ENCODE data around the gene WWTR1. TPM values are rescaled to one million over a fixed set of nuclear protein-coding genes. Genes with fewer than 3 reads are reported as not detected.

Gene WWTR1
- total RNA-seq, 2 donors from 2014 or later = 17.3 to 18.5 TPM

DNA sequence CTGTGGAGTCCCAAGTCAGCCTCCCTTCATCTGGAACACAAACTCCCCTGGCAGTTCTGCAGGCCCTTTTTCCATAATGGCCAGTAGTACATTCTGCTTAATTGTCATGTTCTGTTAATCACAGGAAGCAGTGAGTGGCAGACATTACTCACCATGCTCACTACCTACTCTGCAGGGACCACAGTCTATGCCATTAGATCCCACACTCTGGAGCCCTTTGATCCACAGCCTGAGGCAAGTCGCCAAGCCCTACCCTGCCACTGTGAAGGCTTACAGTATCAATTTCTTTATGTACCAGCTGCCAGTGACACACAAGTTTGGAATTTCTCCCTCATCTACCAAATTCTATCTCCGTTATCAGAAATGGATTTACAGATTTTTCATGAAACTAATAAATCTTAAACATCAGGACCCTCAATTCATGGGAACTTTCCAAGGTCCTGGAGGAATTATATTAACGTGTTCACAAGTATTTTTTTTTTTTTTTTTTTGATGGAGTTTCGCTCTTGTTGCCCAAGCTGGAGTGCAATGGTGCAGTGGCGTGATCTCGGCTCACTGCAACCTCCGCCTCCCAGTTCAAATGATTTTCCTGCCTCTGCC, 20.6 kb upstream of the WWTR1 start:
- no peak overlapping the region for H3K9ac ChIP-seq (ENCODE audit: extremely low read depth, low read length, poor library complexity, severe bottlenecking)
- H3K36me3 ChIP-seq (ENCODE audit: control insufficient read depth, insufficient read depth, low read length) = no peaks in the 10 kb centered on the region
- Mint-ChIP-seq H3K4me1 (peaks cover 12% of the 10 kb centered on the region), H3K4me3 (no peak overlapping the region), H3K27me3 (ENCODE audit: insufficient read depth) (peaks cover 3% of the 10 kb centered on the region), H3K36me3 (ENCODE audit: low read depth) (no peaks in the 10 kb centered on the region), H3K27ac (no peak overlapping the region), H3K9me3 (no peaks in the 10 kb centered on the region)
- TF ChIP-seq, protein P1, sequence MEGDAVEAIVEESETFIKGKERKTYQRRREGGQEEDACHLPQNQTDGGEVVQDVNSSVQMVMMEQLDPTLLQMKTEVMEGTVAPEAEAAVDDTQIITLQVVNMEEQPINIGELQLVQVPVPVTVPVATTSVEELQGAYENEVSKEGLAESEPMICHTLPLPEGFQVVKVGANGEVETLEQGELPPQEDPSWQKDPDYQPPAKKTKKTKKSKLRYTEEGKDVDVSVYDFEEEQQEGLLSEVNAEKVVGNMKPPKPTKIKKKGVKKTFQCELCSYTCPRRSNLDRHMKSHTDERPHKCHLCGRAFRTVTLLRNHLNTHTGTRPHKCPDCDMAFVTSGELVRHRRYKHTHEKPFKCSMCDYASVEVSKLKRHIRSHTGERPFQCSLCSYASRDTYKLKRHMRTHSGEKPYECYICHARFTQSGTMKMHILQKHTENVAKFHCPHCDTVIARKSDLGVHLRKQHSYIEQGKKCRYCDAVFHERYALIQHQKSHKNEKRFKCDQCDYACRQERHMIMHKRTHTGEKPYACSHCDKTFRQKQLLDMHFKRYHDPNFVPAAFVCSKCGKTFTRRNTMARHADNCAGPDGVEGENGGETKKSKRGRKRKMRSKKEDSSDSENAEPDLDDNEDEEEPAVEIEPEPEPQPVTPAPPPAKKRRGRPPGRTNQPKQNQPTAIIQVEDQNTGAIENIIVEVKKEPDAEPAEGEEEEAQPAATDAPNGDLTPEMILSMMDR (conservative IDR thresholded peaks at IDR 0.05) = no peak
- H3K27me3 ChIP-seq (ENCODE audit: control insufficient read depth, insufficient read depth, low read length, poor library complexity, severe bottlenecking) = no peaks in the 10 kb centered on the region
- no peak overlapping the region for H3K27ac ChIP-seq (ENCODE audit: low read depth, low read length)
- WGBS, 2 experiments (ENCODE audit: insufficient coverage in 1 of 2, insufficient read length in 1 of 2) = 91 to 94% methylated on average over 7 of the region's 7 CpGs
- DNase-seq = no peak
- H3K4me1 ChIP-seq (ENCODE audit: control insufficient read depth, insufficient read depth, low read length) = peaks cover 4% of the 10 kb centered on the region
- H3K9me3 ChIP-seq (ENCODE audit: control insufficient read depth, low read length) = no peaks in the 10 kb centered on the region
- no peak overlapping the region for H3K4me3 ChIP-seq (ENCODE audit: low read length)

DNA sequence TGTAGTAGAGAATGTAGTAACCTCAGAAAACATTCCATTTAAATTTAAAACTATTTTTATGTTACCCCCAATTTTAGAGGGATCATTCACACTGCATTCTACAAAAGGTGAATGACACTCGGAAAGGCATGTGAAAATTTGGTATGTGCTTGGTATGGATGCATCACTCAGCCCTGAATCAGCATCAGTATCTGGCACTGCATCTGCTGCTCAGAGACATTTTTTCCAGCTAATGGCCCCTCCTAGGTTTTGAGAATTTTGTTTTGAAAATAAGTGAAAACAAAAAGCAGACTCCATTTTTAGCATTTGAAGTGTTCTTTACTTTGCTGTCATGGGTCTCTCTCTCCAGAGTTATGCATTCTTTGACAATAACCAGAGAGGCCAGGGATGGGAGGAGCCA, 15.6 kb upstream of the WWTR1 start:
- Histone ChIP-seq H3K9ac (ENCODE audit: extremely low read depth, low read length, poor library complexity, severe bottlenecking) (no peak overlapping the region), H3K4me1 (ENCODE audit: control insufficient read depth, insufficient read depth, low read length) (peaks cover 4% of the 10 kb centered on the region), H3K9me3 (ENCODE audit: control insufficient read depth, low read length) (no peaks in the 10 kb centered on the region), H3K36me3 (ENCODE audit: control insufficient read depth, insufficient read depth, low read length) (no peaks in the 10 kb centered on the region), H3K27ac (ENCODE audit: low read depth, low read length) (no peak overlapping the region), H3K27me3 (ENCODE audit: control insufficient read depth, insufficient read depth, low read length, poor library complexity, severe bottlenecking) (peaks cover 37% of the 10 kb centered on the region), H3K4me3 (ENCODE audit: low read length) (no peak overlapping the region)
- H3K27me3 Mint-ChIP-seq (ENCODE audit: insufficient read depth) = peaks cover 37% of the 10 kb centered on the region
- TF ChIP-seq, protein P1 (conservative IDR thresholded peaks at IDR 0.05) = no peak
- no peak for DNase-seq
- H3K9me3 Mint-ChIP-seq = no peaks in the 10 kb centered on the region
- peaks cover 16% of the 10 kb centered on the region for H3K4me1 Mint-ChIP-seq
- H3K36me3 Mint-ChIP-seq (ENCODE audit: low read depth) = no peaks in the 10 kb centered on the region
- 95% methylated on average over 1 of the region's 1 CpG; no CpG with 5 or more reads in 1 of the 2 experiments for WGBS, 2 experiments (ENCODE audit: insufficient coverage in 1 of 2, insufficient read length in 1 of 2)
- no peak overlapping the region for H3K4me3 Mint-ChIP-seq
- no peak overlapping the region for H3K27ac Mint-ChIP-seq

GRCh38 chr3:149670742-149671492, 13.1 kb upstream of the WWTR1 start:
- Mint-ChIP-seq H3K4me3 (peak overlapping the region; percentile 38), H3K27ac (no peak overlapping the region), H3K36me3 (ENCODE audit: low read depth) (no peaks in the 10 kb centered on the region), H3K9me3 (no peaks in the 10 kb centered on the region), H3K27me3 (ENCODE audit: insufficient read depth) (peaks cover 45% of the 10 kb centered on the region), H3K4me1 (peaks cover 12% of the 10 kb centered on the region)
- Histone ChIP-seq H3K9ac (ENCODE audit: extremely low read depth, low read length, poor library complexity, severe bottlenecking) (no peak overlapping the region), H3K27me3 (ENCODE audit: control insufficient read depth, insufficient read depth, low read length, poor library complexity, severe bottlenecking) (peaks cover 46% of the 10 kb centered on the region), H3K36me3 (ENCODE audit: control insufficient read depth, insufficient read depth, low read length) (no peaks in the 10 kb centered on the region), H3K9me3 (ENCODE audit: control insufficient read depth, low read length) (no peaks in the 10 kb centered on the region), H3K4me3 (ENCODE audit: low read length) (peak overlapping the region; percentile 30), H3K4me1 (ENCODE audit: control insufficient read depth, insufficient read depth, low read length) (no peaks in the 10 kb centered on the region), H3K27ac (ENCODE audit: low read depth, low read length) (no peak overlapping the region)
- TF ChIP-seq, protein P1 (conservative IDR thresholded peaks at IDR 0.05) = no peak
- peak; percentile 72 for DNase-seq
- WGBS, 2 experiments (ENCODE audit: insufficient coverage in 1 of 2, insufficient read length in 1 of 2) = 23 to 26% methylated on average over 3 to 10 of the region's 10 CpGs

All from endodermal cell (in vitro differentiated cells).